ENCODE data around the gene CIB2.

GRCh38 chr15:78101423-78102105 lies 29.7 kb downstream of the CIB2 start:
- TF ChIP-seq CTCF (IDR thresholded peaks at IDR 0.05) (no peak), POLR2A (IDR thresholded peaks at IDR 0.05; ENCODE audit: low read depth) (no peak), POLR2AphosphoS5 (IDR thresholded peaks at IDR 0.05) (no peak), EP300 (IDR thresholded peaks at IDR 0.05) (no peak)

Data from esophagus muscularis mucosa (tissue), 4 donors.